IPS-20b (cell line): ENCODE data around the gene STXBP5.

ENCODE experiments used
- H3K27ac ChIP-seq: one replicate; pipeline ENCODE4 v1.5.1; 2013; ENCODE audit warnings: low read length
- H3K27me3 ChIP-seq: 2 replicates; pipeline ENCODE4 v1.6.1; 2013; ENCODE audit warnings: mild to moderate bottlenecking, low read length, inconsistent platforms; ENCODE audit not compliant: insufficient read depth
- H3K36me3 ChIP-seq: 2 replicates; pipeline ENCODE4 v1.6.1; 2013; ENCODE audit warnings: low read depth, mild to moderate bottlenecking, inconsistent platforms, low read length, moderate library complexity; ENCODE audit not compliant: insufficient read depth
- H3K4me1 ChIP-seq: 2 replicates; pipeline ENCODE4 v1.6.1; 2013; ENCODE audit warnings: mild to moderate bottlenecking, control low read depth, inconsistent platforms, low read length, moderate library complexity; ENCODE audit not compliant: insufficient read depth
- H3K4me3 ChIP-seq: 2 replicates; pipeline ENCODE4 v1.5.1; 2013; ENCODE audit warnings: mild to moderate bottlenecking, low read length, inconsistent platforms
- H3K9ac ChIP-seq: 2 replicates; pipeline ENCODE4 v1.6.1; 2013; ENCODE audit warnings: low read depth, mild to moderate bottlenecking, inconsistent platforms, low read length, moderate library complexity
- H3K9me3 ChIP-seq: 2 replicates; pipeline ENCODE4 v1.6.1; 2013; ENCODE audit warnings: mild to moderate bottlenecking, low read depth, low read length, inconsistent platforms; ENCODE audit not compliant: insufficient read depth

The STXBP5 gene

GRCh38 chr6:147395158-147395557, 190.9 kb downstream of the STXBP5 start:
- H3K4me1 ChIP-seq = no peaks in the 10 kb centered on the region
- no peak overlapping the region for H3K27ac ChIP-seq
- H3K36me3 ChIP-seq = no peaks in the 10 kb centered on the region
- H3K9ac ChIP-seq = no peak overlapping the region
- peaks cover 2% of the 10 kb centered on the region; the same call in 1 of the 2 replicates for H3K9me3 ChIP-seq
- no peak overlapping the region for H3K4me3 ChIP-seq
- no peaks in the 10 kb centered on the region for H3K27me3 ChIP-seq

GRCh38 chr6:147397306-147397705, 193.1 kb downstream of the STXBP5 start:
- no peak overlapping the region for H3K4me3 ChIP-seq
- H3K4me1 ChIP-seq = no peaks in the 10 kb centered on the region
- H3K36me3 ChIP-seq = no peaks in the 10 kb centered on the region
- no peak overlapping the region for H3K9ac ChIP-seq
- H3K27ac ChIP-seq = no peak overlapping the region
- H3K27me3 ChIP-seq = no peaks in the 10 kb centered on the region
- H3K9me3 ChIP-seq = peaks cover 23% of the 10 kb centered on the region

GRCh38 chr6:147400968-147401367, 196.8 kb downstream of the STXBP5 start:
- Histone ChIP-seq H3K27ac (no peak overlapping the region), H3K27me3 (no peaks in the 10 kb centered on the region), H3K9me3 (peaks cover 25% of the 10 kb centered on the region), H3K36me3 (no peaks in the 10 kb centered on the region), H3K4me1 (no peaks in the 10 kb centered on the region), H3K4me3 (no peak overlapping the region), H3K9ac (no peak overlapping the region)

GRCh38 chr6:147401779-147402178, 197.6 kb downstream of the STXBP5 start:
- Histone ChIP-seq H3K4me1 (no peaks in the 10 kb centered on the region), H3K27ac (no peak overlapping the region), H3K27me3 (no peaks in the 10 kb centered on the region), H3K9me3 (peaks cover 25% of the 10 kb centered on the region), H3K4me3 (no peak overlapping the region), H3K36me3 (no peaks in the 10 kb centered on the region), H3K9ac (no peak overlapping the region)

- Histone ChIP-seq H3K4me1 (no peaks in the 10 kb centered on the region), H3K4me3 (no peak overlapping the region), H3K9me3 (peaks cover 7% of the 10 kb centered on the region; the same call in 1 of the 2 replicates), H3K27ac (no peak overlapping the region), H3K9ac (no peak overlapping the region), H3K27me3 (no peaks in the 10 kb centered on the region), H3K36me3 (no peaks in the 10 kb centered on the region)
Observed at GRCh38 chr6:147406783-147407182, 202.6 kb downstream of the STXBP5 start.

- H3K27ac ChIP-seq = no peak overlapping the region
- no peak overlapping the region for H3K4me3 ChIP-seq
- H3K9ac ChIP-seq = no peak overlapping the region
- H3K9me3 ChIP-seq = no peaks in the 10 kb centered on the region
- no peaks in the 10 kb centered on the region for H3K4me1 ChIP-seq
- H3K27me3 ChIP-seq = no peaks in the 10 kb centered on the region
- no peaks in the 10 kb centered on the region for H3K36me3 ChIP-seq
Observed at GRCh38 chr6:147407571-147407970, 203.4 kb downstream of the STXBP5 start.

GRCh38 chr6:147416622-147417021, 212.4 kb downstream of the STXBP5 start:
- no peak overlapping the region for H3K4me3 ChIP-seq
- H3K27me3 ChIP-seq = no peaks in the 10 kb centered on the region
- H3K9me3 ChIP-seq = no peaks in the 10 kb centered on the region
- H3K27ac ChIP-seq = no peak overlapping the region
- H3K36me3 ChIP-seq = no peaks in the 10 kb centered on the region
- no peaks in the 10 kb centered on the region for H3K4me1 ChIP-seq
- H3K9ac ChIP-seq = no peak overlapping the region

- Histone ChIP-seq H3K4me3 (no peak overlapping the region), H3K4me1 (0 out of 2 replicates have a peak, but pooled peaks cover 1% of the 10 kb centered on the region), H3K27ac (no peak overlapping the region), H3K9me3 (no peaks in the 10 kb centered on the region), H3K9ac (no peak overlapping the region), H3K27me3 (no peaks in the 10 kb centered on the region), H3K36me3 (no peaks in the 10 kb centered on the region)
Observed at GRCh38 chr6:147417954-147418353, 213.7 kb downstream of the STXBP5 start.

GRCh38 chr6:147418523-147418922, 214.3 kb downstream of the STXBP5 start:
- Histone ChIP-seq H3K4me1 (0 out of 2 replicates have a peak, but pooled peaks cover 2% of the 10 kb centered on the region), H3K27ac (no peak overlapping the region), H3K9me3 (no peaks in the 10 kb centered on the region), H3K27me3 (no peaks in the 10 kb centered on the region), H3K36me3 (no peaks in the 10 kb centered on the region), H3K4me3 (no peak overlapping the region), H3K9ac (no peak overlapping the region)

- H3K27ac ChIP-seq = no peak overlapping the region
- H3K9me3 ChIP-seq = no peaks in the 10 kb centered on the region
- H3K4me3 ChIP-seq = no peak overlapping the region
- no peaks in the 10 kb centered on the region for H3K36me3 ChIP-seq
- 0 out of 2 replicates have a peak, but pooled peaks cover 2% of the 10 kb centered on the region for H3K4me1 ChIP-seq
- H3K9ac ChIP-seq = no peak overlapping the region
- H3K27me3 ChIP-seq = no peaks in the 10 kb centered on the region
Observed at GRCh38 chr6:147421903-147422302, 217.7 kb downstream of the STXBP5 start.

- Histone ChIP-seq H3K27me3 (no peaks in the 10 kb centered on the region), H3K36me3 (no peaks in the 10 kb centered on the region), H3K27ac (no peak overlapping the region), H3K4me1 (0 out of 2 replicates have a peak, but pooled peaks cover 2% of the 10 kb centered on the region), H3K9ac (no peak overlapping the region), H3K4me3 (no peak overlapping the region), H3K9me3 (no peaks in the 10 kb centered on the region)
Observed at GRCh38 chr6:147423111-147423510, 218.9 kb downstream of the STXBP5 start.

- Histone ChIP-seq H3K4me3 (no peak overlapping the region), H3K36me3 (no peaks in the 10 kb centered on the region), H3K27me3 (no peaks in the 10 kb centered on the region), H3K4me1 (no peaks in the 10 kb centered on the region), H3K27ac (no peak overlapping the region), H3K9ac (no peak overlapping the region), H3K9me3 (no peaks in the 10 kb centered on the region)
Observed at GRCh38 chr6:147429794-147430193, 225.6 kb downstream of the STXBP5 start.
